BJ (cell line): ENCODE data around the gene COX5B. TPM values are rescaled to one million over a fixed set of nuclear protein-coding genes. Genes with fewer than 3 reads are reported as not detected.

Source experiments
- CTCF ChIA-PET: fragments of 350-600 bp; formaldehyde crosslinking; extraction: SDS; loops from one replicate; lab custom pipeline; 2021; ENCODE audit warnings: antibody characterized with exemption, inconsistent platforms; lab: Yijun Ruan, JAX
- POLR2A ChIA-PET: fragments of 300-600 bp; sonication (Branson Sonifier 250); formaldehyde crosslinking; extraction: SDS; loops from one replicate; lab custom pipeline; 2021; ENCODE audit warnings: antibody characterized with exemption; lab: Charles Lee
- DNase-seq: peaks from one replicate; pipeline ENCODE4 v3.0.0-alpha.2; 2011; ENCODE audit warnings: low read depth
- H3K27me3 ChIP-seq: 2 replicates; pipeline ENCODE4 v1.6.0; 2011; ENCODE audit warnings: low read length; ENCODE audit not compliant: control insufficient read depth, insufficient read depth
- H3K36me3 ChIP-seq: 2 replicates; pipeline ENCODE4 v1.5.1; 2011; ENCODE audit warnings: low read length; ENCODE audit not compliant: control insufficient read depth, insufficient read depth
- H3K4me3 ChIP-seq: 2 replicates; pipeline ENCODE4 v1.5.1; 2011; ENCODE audit warnings: low read depth, mild to moderate bottlenecking, control low read depth, low read length
- CTCF ChIP-seq: IDR thresholded peaks from 2 replicates; pipeline ENCODE4 v1.5.1; 2011; ENCODE audit warnings: low read depth, mild to moderate bottlenecking, control low read depth, inconsistent platforms, low read length, moderate library complexity; ENCODE audit not compliant: insufficient read depth
- polyA plus RNA-seq: library from polyadenylated mRNA; depleted of rRNA; stranded (reverse); fragments of >200 nt; gene quantifications from 2 replicates; pipeline ENCODE4 v1.2.3, GENCODE V29; 2011

The COX5B gene
- polyA plus RNA-seq, 1 experiment = 358 TPM

DNA sequence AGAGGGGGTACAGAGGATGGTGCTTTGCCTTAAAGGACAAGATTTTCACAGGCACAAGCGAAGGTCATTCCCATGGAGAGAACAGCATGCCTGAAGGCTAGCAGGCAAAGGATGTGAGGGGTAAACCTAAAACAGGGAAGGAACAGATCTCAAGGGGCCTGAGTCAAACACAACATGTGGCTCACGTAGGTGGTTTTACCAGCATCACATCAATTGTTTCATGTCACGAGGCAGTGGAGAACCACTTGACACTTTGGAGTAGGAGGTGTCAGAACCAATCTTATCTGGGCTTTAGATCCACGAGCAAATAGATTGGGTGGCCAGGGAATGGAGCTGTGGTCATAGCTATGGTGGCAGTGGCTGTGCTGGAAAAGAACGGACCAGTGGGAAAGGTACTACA, 8.4 kb downstream of the COX5B start:
- peaks cover 27% of the 10 kb centered on the region for H3K36me3 ChIP-seq
- POLR2A ChIA-PET = no interaction called here
- TF ChIP-seq CTCF = no peak
- no peak for DNase-seq
- CTCF ChIA-PET = interaction anchor here (1.8 kb wide), 1 partner anchor 8 kb away, joined by 6 read pairs; no protein-coding TSS in a partner anchor
- no peaks in the 10 kb centered on the region for H3K27me3 ChIP-seq
- no peak overlapping the region for H3K4me3 ChIP-seq

- DNase-seq = no peak
- POLR2A ChIA-PET = no interaction called here
- H3K4me3 ChIP-seq = no peak overlapping the region
- H3K27me3 ChIP-seq = no peaks in the 10 kb centered on the region
- H3K36me3 ChIP-seq = peaks cover 31% of the 10 kb centered on the region
- no peak for TF ChIP-seq CTCF
- CTCF ChIA-PET = interaction anchor here (1.8 to 2.0 kb wide), 2 partner anchors 8 to 45 kb away, joined by 5 to 6 read pairs; no protein-coding TSS in a partner anchor
Observed at GRCh38 chr2:97654791-97655190, 8.9 kb downstream of the COX5B start.

- POLR2A ChIA-PET = no interaction called here
- CTCF ChIA-PET = interaction anchor here (2.0 kb wide), 1 partner anchor 44 kb away, joined by 5 read pairs; no protein-coding TSS in a partner anchor
- Histone ChIP-seq H3K4me3 (no peak overlapping the region), H3K36me3 (peaks cover 31% of the 10 kb centered on the region), H3K27me3 (no peaks in the 10 kb centered on the region)
- TF ChIP-seq CTCF = no peak
- no peak for DNase-seq
Observed at GRCh38 chr2:97656129-97656755, 10.4 kb downstream of the COX5B start.

DNA sequence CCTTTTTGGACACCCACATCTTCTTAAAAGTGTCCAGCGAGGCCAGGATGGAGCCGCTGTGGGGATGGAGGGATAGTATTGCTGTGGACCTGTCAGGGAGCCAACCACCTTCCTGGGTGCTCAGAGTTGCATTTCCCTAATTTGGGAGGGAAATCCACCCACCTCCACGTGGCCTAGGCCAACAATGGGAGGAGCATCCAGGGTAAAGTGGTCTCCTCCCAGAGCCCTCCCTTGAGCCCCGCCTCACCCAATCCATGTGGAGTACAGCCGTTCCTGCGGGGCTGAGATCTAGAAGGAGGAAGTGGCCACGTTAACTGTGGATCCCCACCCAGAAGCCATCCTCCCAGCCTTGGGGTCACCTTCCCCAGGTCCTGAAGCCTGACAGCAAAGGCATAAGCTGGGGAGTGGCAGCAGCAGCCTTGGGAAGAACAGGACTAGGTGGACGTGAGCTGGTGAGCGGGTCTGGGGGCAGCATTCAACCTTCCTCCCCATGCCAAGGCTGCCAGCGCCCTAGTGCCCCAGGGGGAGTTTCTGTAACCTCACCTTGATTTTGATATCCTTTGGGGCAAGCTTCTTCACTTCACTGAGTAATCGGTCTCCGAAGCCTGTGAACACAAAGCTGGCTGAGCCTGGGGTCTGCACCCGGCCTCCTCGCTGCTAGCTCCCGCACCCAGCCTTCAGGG, 11.2 kb downstream of the COX5B start:
- CTCF ChIA-PET = interaction anchor here (0.9 to 2.0 kb wide), 2 partner anchors 43 to 66 kb away, joined by 5 read pairs; no protein-coding TSS in a partner anchor
- no peak for TF ChIP-seq CTCF
- Histone ChIP-seq H3K4me3 (no peak overlapping the region), H3K27me3 (no peaks in the 10 kb centered on the region), H3K36me3 (peaks cover 31% of the 10 kb centered on the region)
- no peak for DNase-seq
- POLR2A ChIA-PET = no interaction called here

GRCh38 chr2:97657986-97658690, 12.3 kb downstream of the COX5B start:
- no peak for DNase-seq
- no peak for TF ChIP-seq CTCF
- Histone ChIP-seq H3K4me3 (no peak overlapping the region), H3K36me3 (peaks cover 31% of the 10 kb centered on the region), H3K27me3 (no peaks in the 10 kb centered on the region)
- ChIA-PET CTCF (interaction anchor here (0.9 kb wide), 1 partner anchor 67 kb away, joined by 5 read pairs; no protein-coding TSS in a partner anchor), POLR2A (no interaction called here)
